ENCODE results near the gene MFNG.
"Not testable (repeated sequence)": the region's sequence is repeated elsewhere in the genome, so short reads cannot be mapped to it uniquely, and the experiment has no call there.

The MFNG gene

DNA sequence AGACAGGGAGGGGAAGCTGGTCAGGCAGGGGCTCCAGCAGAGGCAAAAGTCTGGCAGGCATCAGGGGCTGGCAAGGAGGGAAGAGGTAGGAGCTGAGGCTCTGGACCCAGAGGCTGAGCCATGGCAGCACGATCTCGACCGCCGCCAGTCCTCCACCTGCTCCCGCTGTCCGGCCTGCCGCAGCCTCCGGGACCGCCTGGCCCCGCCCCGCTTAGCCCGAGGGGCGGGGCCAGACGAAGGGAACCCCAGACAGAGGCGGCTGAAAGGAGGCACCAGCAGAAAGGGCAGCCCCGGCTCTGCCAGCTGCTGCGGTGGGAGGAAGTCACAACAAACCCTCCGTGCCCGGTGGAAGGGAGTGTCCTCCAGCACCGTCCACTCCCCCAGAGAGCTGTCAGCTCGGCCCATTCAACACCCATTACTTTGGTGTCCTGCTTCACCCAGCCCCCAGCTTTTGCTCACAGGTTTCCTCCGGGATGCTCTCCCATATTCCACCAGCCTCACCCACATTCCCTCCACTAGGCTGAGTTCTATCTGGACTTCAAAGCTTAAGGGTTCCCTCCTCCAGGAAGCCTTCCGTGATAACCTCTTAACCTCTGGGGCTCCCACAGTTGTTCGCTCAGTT is at the start of gene MFNG:
Gene MFNG (minus strand): TSS at position 161 of the 622 bp plus-strand sequence. CDS start 207 bp downstream, outside the sequence.
- DNase-seq: peak; percentile 69

DNA sequence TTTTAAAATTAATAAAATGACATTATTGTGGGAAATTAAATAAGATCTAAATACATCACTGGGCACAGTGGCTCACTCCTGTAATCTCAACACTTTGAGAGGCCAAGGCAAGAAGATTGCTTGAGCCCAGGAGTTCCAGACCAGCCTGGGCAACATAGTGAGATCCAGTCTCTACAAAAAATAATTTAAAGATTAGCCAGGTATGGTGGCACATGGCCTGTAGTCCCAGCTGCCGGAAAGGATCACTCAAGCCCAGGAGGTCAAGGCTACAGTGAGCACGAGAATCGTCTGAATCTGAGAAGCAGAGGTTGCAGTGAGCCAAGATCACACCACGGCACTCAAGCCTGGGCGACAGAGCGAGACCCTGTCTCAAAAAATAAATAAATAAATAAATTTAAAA is 49.0 kb upstream of the MFNG start:
- DNase-seq: no peak

GRCh38 chr22:37534445-37534844 is 48.3 kb upstream of the MFNG start:
- no peak for DNase-seq

GRCh38 chr22:37533995-37534394 is 47.8 kb upstream of the MFNG start:
- no peak for DNase-seq

GRCh38 chr22:37529652-37530345 is 43.6 kb upstream of the MFNG start:
- DNase-seq: no peak

DNA sequence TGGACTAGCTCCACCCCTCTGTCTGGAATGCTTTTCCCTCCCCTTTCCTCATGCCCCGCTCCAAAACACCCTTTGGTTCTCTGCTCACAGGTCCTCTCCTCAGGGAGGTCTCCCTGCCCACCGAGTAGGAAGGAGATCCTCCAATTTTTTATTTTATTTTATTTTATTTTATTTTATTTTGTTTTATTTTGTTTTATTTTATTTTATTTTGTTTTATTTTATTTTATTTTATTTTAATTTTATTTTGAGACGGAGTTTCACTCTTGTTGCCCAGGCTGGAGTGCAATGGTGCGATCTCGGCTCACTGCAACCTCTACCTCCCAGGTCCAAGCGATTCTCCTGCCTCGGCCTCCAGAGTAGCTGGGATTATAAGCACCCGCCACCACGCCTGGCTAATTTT is 41.8 kb upstream of the MFNG start:
- not testable (repeated sequence) for DNase-seq

DNA sequence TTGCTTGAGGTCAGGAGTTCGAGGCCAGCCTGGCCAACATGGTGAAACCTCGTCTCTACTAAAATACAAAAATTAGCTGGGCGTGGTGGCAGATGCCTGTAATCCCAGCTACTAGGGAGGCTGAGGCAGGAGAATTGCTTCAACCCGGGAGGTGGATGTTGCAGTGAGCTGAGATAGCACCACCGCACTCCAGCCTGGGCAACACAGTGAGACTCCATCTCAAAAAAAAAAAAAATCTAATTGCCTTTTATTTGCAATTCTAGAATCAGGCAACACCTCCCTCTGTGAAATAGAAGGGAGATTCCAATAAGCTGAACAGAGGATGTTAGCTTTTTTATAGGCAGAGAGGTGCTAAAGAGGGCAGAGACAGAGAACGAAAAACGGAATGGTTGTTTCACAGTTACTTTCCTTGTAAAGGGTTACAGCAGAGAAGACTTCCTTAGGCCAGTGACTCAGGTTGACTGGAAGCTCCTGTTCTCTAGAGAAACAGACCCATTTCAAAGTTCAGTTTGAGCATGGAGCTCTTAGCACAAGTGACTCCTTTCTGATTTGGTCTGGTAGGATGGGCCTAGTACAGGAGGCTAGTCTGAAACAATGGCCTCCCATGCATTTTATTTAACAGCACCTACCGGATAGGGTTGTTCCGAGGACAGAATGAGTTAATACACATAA is 41.0 kb upstream of the MFNG start:
- DNase-seq: not testable (repeated sequence)

DNA sequence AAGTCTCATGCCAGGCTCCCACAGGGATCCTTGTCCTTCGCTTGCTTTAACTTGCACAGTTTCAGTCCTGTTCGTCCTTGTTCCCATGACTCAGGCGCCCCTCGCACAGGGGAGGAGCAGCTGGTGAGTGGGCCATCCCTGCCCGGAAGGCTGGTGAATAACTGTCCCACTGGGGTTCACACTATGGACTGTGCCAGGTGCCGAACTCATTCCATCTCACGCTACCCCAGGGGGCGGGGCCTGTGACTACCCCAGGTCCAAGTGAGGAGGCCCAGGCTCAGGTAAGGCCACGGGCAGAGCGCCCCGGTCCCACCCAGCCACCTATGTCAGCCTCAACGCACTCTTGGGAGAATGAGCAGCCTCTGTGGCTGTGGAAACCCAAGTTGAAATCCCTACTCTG is 40.2 kb upstream of the MFNG start:
- no peak for DNase-seq

GRCh38 chr22:37525746-37526350 is 39.7 kb upstream of the MFNG start:
- DNase-seq: no peak

- DNase-seq: no peak
Observed at GRCh38 chr22:37525073-37525745, 39.0 kb upstream of the MFNG start.

- DNase-seq: no peak
Observed at GRCh38 chr22:37522482-37522881, 36.3 kb upstream of the MFNG start.

DNA sequence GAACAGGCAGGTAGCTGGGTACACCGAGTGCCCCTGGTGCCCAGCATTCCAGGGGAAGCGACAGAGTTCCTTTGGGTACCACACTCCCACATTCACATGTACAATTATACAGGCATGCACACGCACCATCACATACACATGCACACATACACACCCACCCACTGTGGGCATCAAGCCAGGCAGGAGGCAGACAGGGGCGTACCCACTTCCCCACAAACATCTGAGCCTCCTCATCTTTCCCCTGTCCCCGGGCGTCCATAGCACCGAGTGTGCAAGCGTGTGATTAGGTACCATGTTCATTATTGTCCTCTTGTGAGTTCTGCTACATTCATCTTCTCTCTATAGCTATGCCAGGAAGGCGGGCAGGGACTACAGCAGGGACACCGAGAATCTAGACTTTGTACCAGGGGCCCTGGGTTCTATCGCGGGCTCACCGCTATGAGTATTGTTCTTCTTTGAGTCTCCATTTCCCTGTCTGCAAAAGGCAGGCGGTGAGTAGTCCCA is 35.1 kb upstream of the MFNG start:
- no peak for DNase-seq

DNA sequence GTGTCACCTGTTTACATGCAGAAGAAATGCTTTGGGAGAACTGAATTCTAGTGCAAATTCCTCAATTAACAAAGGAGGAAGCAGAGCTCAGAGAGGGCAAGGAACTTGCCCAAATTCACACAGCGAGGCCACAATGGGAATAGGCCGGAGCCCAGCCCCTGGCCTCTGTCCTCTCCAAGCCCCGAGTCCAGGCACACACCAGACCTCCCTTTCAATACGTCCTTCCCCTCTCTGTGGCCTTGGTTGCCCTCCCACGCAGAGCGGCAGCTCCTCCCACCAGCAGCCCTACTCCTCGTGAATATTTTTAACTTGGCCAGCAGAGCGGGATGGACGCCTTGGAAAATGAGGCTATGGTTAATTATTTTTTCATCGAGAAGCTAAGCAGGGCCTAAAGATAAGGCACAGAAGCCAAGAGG is 34.6 kb upstream of the MFNG start:
- DNase-seq: no peak

DNA sequence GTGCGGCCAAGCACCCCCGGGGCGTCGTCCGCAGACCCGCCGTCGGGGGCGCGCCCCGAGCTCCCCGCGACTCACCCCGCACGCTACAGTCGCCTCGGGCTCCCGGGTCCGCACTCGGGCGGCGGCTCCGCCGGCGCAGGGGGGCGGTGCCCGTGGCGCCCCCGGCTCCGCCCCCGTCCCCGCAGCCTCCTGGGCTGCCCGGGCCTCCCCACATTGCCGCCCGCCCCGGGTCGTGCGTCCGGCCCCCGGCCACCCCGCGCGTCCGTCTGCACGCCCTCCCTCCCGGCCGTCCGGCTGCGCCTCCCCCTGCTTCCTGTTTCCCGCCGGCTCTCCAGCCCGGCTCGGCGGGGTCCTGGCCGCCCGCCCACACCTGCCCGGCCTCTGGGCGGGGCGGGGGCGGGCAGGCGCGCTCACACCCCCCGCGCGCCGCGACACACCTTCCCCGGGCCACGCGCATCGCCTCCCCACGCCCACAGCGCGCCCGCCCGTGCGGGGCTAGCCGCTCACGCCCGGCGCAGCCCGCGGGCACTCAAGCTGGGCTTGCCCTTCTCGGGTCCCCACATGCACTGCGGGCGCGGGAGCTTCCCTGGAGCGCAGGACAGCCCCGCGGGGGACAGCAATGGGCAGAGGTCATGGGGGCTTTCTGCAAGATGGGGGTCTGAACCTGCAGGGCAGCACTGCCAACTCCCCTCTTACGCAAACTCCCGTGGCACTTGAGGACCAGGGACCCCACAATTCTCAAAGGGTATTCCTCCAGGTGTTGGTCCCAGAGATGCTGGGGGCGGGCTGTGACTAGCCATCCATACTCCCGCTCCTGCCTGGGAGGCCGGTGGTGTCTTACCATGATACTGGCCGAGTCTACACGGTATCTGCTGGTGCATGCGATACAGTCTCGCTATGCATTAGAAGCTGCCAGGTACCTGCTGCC is 33.3 kb upstream of the MFNG start, which contains the start of gene CARD10:
Gene CARD10 (minus strand): TSS at position 148 of the 928 bp plus-strand sequence. CDS start 215 bp downstream, outside the sequence.
- no peak for DNase-seq

DNA sequence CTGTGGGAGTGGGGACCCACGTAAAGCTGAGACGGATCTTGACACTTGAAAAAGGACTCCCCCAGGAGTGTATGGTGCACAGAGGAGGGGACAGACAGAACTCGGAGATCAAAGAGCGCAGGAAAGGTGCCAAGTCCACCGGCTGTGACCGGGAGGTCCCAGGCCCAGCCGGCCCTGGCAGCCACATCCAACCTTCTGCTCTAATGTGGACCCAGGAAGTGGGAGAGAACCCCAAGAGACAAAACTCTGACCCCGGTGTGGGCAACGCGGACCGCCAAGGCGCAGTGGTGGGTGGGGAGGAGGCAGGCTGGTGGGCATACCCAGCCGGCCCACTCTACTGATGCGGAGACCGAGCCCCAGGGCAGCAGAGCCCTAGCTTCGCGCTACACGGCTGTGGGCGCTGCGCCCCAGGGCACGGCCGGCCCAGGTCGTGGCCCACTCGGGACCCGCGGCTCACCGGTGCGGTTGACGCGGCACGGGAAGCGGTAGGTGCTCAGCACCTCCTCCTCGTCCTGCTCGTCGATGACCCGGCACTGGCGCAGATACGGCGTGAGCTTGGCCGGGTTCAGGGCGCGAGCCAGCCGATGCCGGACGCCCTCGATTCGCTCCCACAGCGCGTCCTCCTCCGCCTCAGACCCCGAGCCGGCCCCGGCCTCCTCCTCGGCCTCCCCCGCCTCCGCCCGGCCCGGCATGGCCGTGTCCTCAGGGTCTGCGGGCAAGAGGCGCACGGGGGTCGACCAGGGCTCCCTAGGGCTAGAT is 32.5 kb upstream of the MFNG start:
- DNase-seq: no peak

DNA sequence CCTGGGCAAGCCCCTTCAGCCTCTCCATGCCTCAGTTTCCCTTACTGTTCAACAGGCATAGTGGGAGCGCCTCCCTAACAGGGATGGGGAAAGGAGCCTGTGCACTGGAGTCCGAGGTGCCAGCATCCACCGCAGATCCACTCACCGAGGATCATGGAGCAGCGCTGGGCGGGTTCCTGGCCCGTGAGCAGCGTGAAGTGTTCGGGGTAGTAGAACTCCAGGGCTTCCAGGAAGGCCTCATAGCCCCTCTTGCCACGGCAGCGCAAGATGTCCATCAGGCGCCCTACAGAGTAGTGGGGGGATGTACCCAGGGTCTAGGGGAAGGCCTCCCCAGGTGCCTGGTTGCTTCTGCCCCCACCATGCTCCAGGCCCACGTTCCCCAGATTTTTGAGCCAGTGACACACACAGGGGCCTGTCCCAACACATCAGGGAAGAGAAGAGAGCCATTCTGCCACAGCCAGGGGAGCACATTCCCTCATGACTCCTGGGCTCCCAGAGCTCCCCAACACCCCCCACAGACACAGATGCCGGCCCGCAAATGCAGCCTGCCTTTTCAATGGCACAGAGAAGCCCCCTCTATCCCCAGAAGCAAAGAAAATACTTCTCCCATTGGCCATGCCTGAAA is 31.8 kb upstream of the MFNG start:
- DNase-seq: no peak

GRCh38 chr22:37516456-37516855 is 30.3 kb upstream of the MFNG start:
- DNase-seq: no peak

DNA sequence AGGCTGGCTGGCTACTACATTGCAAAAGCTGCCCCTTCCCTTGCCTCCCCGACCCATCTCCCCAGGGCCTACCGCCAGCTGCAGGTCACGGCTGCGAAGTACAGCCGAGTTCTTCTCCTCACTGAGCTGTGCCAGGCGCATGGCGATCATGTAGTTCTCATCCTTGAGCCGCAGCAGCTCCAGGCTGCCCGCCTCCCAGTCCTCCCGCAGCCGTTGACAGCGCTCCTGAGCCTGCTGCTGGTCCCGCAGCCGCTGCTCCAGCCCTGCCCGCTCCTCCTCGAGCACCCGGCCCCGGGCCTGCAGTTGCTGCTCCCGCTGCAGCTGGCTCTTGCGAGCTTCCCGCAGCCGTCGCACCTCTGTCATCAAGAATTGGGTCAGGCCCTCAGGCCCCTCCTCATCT is 29.7 kb upstream of the MFNG start:
- DNase-seq: no peak

DNA sequence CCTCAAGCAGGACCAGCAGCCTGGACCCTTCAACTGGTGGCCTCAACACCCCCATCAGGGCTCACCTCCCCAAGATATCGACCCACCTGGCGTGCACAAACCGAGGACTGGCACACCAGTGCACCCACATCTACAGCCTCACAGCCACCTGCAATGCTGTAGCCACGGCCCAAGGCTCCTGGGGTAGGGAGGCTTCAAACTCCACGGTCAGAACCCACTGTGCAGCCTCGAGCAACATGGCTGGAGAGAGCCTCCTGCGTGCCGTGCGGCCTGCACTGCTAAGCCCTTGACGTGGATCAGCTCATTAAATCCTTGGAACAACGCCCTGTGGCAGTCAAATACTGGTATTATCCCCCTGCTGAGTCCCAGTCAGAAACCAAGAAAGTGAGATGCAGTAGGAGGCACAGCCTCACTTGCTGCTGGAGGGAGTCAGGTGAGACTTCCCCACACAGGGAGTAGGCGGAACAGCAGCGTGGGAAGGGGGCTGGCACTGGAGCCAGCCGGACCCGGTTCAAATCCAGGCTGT is 28.4 kb upstream of the MFNG start:
- no peak for DNase-seq

Measured in activated CD4-positive, alpha-beta T cell treated with anti-CD3 and anti-CD28 coated beads, Interleukin-2, amount 50 U/mL, for 1 hour (primary cell).